Bronchial epithelial cell (primary cell): ENCODE data around the gene NKX2-1. TPM values are rescaled to one million over a fixed set of nuclear protein-coding genes. Genes with fewer than 3 reads are reported as not detected.

Experiments used
- DNase-seq: peaks from one replicate; pipeline ENCODE4 v3.0.0-alpha.2; 2010; ENCODE audit warnings: low read depth
- FAIRE-seq: peaks from 2 replicates; lab custom pipeline; 2011; peaks lifted over from hg19 to GRCh38; lab: Jason Lieb, UNC
- H3K27me3 ChIP-seq: 2 replicates; pipeline ENCODE4 v1.5.1; 2011; ENCODE audit warnings: low read length; ENCODE audit not compliant: control insufficient read depth, insufficient read depth
- H3K36me3 ChIP-seq: 2 replicates; pipeline ENCODE4 v1.5.1; 2011; ENCODE audit warnings: low read length; ENCODE audit not compliant: control insufficient read depth, insufficient read depth
- H3K4me3 ChIP-seq: 2 replicates; pipeline ENCODE4 v1.5.1; 2011; ENCODE audit warnings: mild to moderate bottlenecking, low read depth, low read length, control low read depth
- CTCF ChIP-seq: IDR thresholded peaks from 2 replicates; pipeline ENCODE4 v1.5.1; 2011; ENCODE audit warnings: mild to moderate bottlenecking, moderate library complexity, low read length, control low read depth, inconsistent platforms; ENCODE audit not compliant: insufficient read depth, severe bottlenecking
- total RNA-seq: library from RNA; depleted of rRNA; stranded (reverse); fragments of >200 nt; gene quantifications from 2 replicates; pipeline ENCODE4 v1.2.1, GENCODE V29; 2014

The NKX2-1 gene
- total RNA-seq, 1 donor from 2014 or later = 6.6 TPM

- no peak overlapping the region for H3K4me3 ChIP-seq
- H3K36me3 ChIP-seq = no peaks in the 10 kb centered on the region
- FAIRE-seq (no peak), DNase-seq (no peak)
- no peak for TF ChIP-seq CTCF
- peaks cover 40% of the 10 kb centered on the region for H3K27me3 ChIP-seq
Observed at GRCh38 chr14:36522972-36523715, 3.1 kb upstream of the NKX2-1 start.

GRCh38 chr14:36522347-36522971 is 2.4 kb upstream of the NKX2-1 start:
- peaks cover 42% of the 10 kb centered on the region for H3K27me3 ChIP-seq
- H3K36me3 ChIP-seq = no peaks in the 10 kb centered on the region
- FAIRE-seq (no peak), DNase-seq (no peak)
- no peak for TF ChIP-seq CTCF
- H3K4me3 ChIP-seq = no peak overlapping the region

GRCh38 chr14:36521598-36522345 is 1.7 kb upstream of the NKX2-1 start:
- DNase-seq (no peak), FAIRE-seq (no peak)
- no peak for TF ChIP-seq CTCF
- peaks cover 42% of the 10 kb centered on the region for H3K27me3 ChIP-seq
- H3K36me3 ChIP-seq = no peaks in the 10 kb centered on the region
- peak overlapping the region; percentile 52 for H3K4me3 ChIP-seq

GRCh38 chr14:36520601-36521525 is 831 bp upstream of the NKX2-1 start:
- peak; percentile 61 for TF ChIP-seq CTCF
- no peak for FAIRE-seq
- Histone ChIP-seq H3K27me3 (peaks cover 42% of the 10 kb centered on the region), H3K36me3 (no peaks in the 10 kb centered on the region), H3K4me3 (peak overlapping the region; percentile 52)
- no peak for DNase-seq
